Nephron (organoid): ENCODE results near the gene HACD2.
A peak's percentile ranks its signal among the peaks of the same experiment; 100 is the strongest.

Source experiments
- H3K27ac Mint-ChIP-seq, 3 experiments: 2 replicates each; pipeline ENCODE4 v1.8.0; 2020; ENCODE audit warnings: mixed read lengths in 3 of 3, mild to moderate bottlenecking in 2 of 3, moderate library complexity in 1 of 3
- H3K27me3 Mint-ChIP-seq: 2 replicates; pipeline ENCODE4 v1.8.0; 2021; ENCODE audit warnings: low read depth, mild to moderate bottlenecking, moderate library complexity, mixed read lengths
- H3K36me3 Mint-ChIP-seq: 2 replicates; pipeline ENCODE4 v1.8.0; 2020; ENCODE audit warnings: low read depth, mixed read lengths
- H3K4me1 Mint-ChIP-seq: 2 replicates; pipeline ENCODE4 v1.8.0; 2020; ENCODE audit warnings: mixed read lengths
- H3K4me3 Mint-ChIP-seq, 3 experiments: 2 replicates each; pipeline ENCODE4 v1.8.0; 2020; ENCODE audit warnings: mild to moderate bottlenecking in 3 of 3, mixed read lengths in 3 of 3, moderate library complexity in 2 of 3
- H3K9me3 Mint-ChIP-seq: 2 replicates; pipeline ENCODE4 v1.8.0; 2020; ENCODE audit warnings: mixed read lengths
- TF ChIP-seq, protein P1 (sequence below), 3 experiments: fragments of 200-600 bp; sonication (generic); IDR thresholded peaks; one replicate each; pipeline ENCODE4 v1.5.0; 2021; ENCODE audit warnings: antibody characterized with exemption in 3 of 3; ENCODE audit not compliant: unreplicated experiment in 3 of 3

HACD2 gene, protein sequence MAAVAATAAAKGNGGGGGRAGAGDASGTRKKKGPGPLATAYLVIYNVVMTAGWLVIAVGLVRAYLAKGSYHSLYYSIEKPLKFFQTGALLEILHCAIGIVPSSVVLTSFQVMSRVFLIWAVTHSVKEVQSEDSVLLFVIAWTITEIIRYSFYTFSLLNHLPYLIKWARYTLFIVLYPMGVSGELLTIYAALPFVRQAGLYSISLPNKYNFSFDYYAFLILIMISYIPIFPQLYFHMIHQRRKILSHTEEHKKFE

DNA sequence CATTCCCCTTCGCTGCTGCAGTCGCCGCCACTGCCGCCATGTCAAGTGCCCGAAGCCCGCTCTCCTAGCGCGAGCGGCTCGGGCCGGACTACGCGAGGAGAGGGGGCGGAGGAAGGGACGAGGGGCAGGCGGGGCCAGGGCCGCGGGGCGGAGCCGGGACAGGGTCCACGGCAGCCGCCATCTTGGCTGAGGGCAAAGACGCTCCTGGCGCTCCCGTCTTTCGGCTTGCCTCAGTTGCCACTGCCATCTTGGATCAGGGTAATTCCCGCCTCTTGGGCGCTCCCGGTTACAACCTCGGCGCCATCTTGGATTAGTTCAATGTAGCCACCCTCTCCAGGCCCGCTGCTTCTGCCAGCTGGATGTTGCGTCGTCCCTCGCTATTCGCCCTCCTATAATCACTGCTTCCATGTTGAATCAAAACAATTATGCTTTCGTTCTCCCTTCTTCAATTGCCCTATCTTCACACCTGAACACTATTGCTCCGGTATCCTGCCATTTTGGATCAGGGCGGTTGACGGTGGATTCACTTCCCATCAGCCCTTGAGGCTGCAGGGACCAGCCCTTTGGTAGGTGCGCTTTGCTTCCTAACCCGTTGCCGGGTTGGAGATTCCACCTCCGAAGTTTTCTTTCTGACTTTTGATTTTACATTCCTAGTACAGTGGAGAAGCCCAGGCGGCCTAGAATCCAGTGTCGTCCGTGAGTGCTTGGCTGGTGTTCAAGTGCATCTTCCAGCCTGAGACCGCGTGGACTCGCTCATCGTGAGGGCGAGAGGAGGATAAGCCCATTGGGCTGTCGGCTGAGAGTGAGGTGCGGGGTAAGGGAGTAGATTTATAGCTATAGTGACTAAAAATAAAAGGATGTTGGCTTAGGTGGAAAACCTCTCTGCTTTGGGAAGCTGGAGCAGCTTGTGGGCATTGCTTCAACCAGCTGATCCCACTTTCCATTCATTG, at the start of gene HACD2:
Gene HACD2, minus strand, starts transcription at position 66 of the 950 bp plus-strand sequence. Its CDS starts 26 bp downstream, at position 40.
- TF ChIP-seq, protein P1, sequence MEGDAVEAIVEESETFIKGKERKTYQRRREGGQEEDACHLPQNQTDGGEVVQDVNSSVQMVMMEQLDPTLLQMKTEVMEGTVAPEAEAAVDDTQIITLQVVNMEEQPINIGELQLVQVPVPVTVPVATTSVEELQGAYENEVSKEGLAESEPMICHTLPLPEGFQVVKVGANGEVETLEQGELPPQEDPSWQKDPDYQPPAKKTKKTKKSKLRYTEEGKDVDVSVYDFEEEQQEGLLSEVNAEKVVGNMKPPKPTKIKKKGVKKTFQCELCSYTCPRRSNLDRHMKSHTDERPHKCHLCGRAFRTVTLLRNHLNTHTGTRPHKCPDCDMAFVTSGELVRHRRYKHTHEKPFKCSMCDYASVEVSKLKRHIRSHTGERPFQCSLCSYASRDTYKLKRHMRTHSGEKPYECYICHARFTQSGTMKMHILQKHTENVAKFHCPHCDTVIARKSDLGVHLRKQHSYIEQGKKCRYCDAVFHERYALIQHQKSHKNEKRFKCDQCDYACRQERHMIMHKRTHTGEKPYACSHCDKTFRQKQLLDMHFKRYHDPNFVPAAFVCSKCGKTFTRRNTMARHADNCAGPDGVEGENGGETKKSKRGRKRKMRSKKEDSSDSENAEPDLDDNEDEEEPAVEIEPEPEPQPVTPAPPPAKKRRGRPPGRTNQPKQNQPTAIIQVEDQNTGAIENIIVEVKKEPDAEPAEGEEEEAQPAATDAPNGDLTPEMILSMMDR (IDR thresholded peaks at IDR 0.05; ENCODE audit: unreplicated experiment in 3 of 3): no peak
- peaks cover 2% of the 10 kb centered on the region for H3K9me3 Mint-ChIP-seq
- peak within 1 kb of the TSS in 2 of 3 experiments; percentile 93 to 96 for H3K4me3 Mint-ChIP-seq
- peak within 1 kb of the TSS; percentile 46 to 86 (median 74) for H3K27ac Mint-ChIP-seq
- no peaks in the 10 kb centered on the region for H3K27me3 Mint-ChIP-seq
- peaks cover 18% of the 10 kb centered on the region for H3K4me1 Mint-ChIP-seq
- H3K36me3 Mint-ChIP-seq: peaks cover 30% of the 10 kb centered on the region

DNA sequence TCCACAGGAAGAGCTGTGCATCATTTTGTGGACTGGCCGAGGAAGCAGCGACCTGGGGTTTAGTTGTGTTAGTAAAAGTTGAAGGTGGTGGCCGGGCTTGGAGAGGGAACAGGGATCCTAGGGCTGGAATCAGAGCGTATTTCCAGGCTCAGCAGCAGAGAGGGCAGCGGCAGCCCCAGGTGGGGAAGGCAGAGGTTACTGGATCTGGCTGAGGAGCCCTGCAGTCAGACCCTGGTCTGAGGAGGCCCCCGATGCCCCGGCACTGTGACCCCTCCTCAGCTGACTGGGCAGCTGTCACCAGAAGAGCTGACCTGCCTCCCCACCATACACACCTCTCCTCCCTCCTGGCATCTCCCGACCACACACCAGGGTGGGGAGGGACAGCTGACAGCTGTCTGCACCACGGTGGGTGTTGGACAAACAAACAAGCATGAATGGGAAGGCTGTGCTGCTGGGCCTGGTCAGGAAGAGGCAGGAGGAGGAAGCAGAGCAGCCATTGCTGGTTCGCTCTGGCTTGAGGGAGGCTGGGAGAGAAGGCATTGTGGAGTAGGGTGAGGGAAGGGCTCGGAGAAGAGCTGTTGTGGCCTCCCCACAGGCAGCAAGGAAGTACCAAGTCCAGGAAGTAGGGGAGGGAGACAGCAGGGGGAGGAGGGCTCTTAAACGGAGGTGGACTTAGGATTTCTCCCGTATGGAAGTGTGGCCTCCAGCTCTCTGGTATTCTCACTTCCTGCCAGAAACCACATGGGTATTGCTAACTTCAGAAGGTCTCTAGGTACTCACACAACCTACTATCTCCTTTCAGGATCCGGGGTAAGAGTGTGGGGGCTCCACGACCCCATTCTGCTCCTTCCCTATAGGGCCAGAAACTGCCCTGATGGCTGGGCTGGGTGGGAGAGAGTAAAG, 49.5 kb upstream of the HACD2 start:
- TF ChIP-seq, protein P1 (IDR thresholded peaks at IDR 0.05; ENCODE audit: unreplicated experiment in 3 of 3): no peak
- Mint-ChIP-seq H3K27me3 (no peaks in the 10 kb centered on the region), H3K4me3 (peak overlapping the region; percentile 33 to 46 (median 34)), H3K36me3 (peaks cover 30% of the 10 kb centered on the region), H3K27ac (peak overlapping the region; percentile 96 to 99 (median 98)), H3K4me1 (peaks cover 57% of the 10 kb centered on the region), H3K9me3 (no peaks in the 10 kb centered on the region)

DNA sequence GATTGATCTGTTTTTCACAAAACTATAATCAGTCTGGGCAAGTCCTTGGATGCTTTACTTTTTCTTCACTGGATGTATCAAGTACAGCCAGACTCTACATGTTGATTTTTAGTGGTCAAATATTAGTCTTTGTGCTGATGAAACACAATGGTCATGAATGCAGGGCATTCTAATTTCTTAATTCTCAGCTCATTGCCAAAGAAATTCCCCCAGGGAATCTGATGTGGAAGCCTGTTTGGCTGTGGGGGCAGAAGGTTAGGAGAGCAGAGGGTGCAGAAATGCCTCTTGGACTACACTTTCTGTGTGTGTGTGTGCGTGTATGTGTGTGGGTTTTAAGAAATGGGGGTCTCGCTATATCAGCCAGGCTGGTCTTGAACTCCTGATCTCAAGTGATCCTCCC, 48.7 kb upstream of the HACD2 start:
- Mint-ChIP-seq H3K36me3 (peaks cover 35% of the 10 kb centered on the region), H3K4me1 (peaks cover 52% of the 10 kb centered on the region), H3K27ac (peak overlapping the region; percentile 96 to 99 (median 98)), H3K4me3 (no peak overlapping the region), H3K27me3 (no peaks in the 10 kb centered on the region), H3K9me3 (no peaks in the 10 kb centered on the region)
- TF ChIP-seq, protein P1 (IDR thresholded peaks at IDR 0.05; ENCODE audit: unreplicated experiment in 3 of 3): no peak

DNA sequence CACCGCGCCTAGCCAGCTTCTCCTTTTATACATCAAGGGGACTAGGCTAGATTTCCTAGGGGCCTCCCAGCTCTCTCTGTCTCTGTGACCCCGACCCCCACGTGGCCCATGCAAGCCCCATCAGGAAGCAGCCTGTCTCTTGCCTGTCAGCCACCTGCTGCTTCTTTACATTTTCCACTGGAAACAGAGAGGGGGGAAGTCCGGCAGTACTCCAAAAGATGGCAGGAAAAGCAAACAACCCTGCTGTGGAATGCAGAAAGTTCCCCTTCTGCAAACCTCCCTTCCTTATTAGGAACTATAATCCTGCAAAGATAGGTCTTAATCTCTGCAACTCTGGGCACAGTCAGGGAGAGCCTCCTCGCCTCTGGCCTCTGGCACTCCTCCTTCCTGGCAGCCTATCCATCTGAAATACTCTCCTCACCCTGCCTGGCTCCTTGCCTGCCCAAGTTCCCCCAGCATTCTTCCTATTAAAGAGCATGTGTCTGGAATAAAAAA, 47.4 kb upstream of the HACD2 start:
- Mint-ChIP-seq H3K9me3 (no peaks in the 10 kb centered on the region), H3K27me3 (no peaks in the 10 kb centered on the region), H3K36me3 (peaks cover 49% of the 10 kb centered on the region), H3K4me3 (peak overlapping the region; percentile 14 to 38 (median 35)), H3K27ac (peak overlapping the region; percentile 95 to 98 (median 97)), H3K4me1 (peaks cover 48% of the 10 kb centered on the region)
- TF ChIP-seq, protein P1 (IDR thresholded peaks at IDR 0.05; ENCODE audit: unreplicated experiment in 3 of 3): no peak

DNA sequence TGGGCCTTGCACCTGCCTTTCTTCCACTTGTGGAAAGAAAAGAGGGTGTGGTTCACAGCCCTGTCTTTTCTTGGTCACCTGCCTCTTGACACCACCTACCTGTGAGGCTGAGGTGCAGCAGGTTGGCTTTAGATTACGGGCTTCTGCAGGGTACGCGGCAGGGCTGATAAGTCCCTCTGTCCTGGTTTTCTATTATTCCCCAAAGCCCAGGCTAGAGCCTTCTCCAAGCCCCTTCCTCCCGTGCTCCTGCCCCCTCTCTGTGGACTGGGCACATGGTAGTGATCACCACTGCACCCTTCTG, 44.8 kb upstream of the HACD2 start:
- Mint-ChIP-seq H3K27ac (no peak overlapping the region), H3K4me3 (no peak overlapping the region), H3K27me3 (no peaks in the 10 kb centered on the region), H3K9me3 (no peaks in the 10 kb centered on the region), H3K36me3 (peaks cover 62% of the 10 kb centered on the region), H3K4me1 (peaks cover 25% of the 10 kb centered on the region)
- TF ChIP-seq, protein P1 (IDR thresholded peaks at IDR 0.05; ENCODE audit: unreplicated experiment in 3 of 3): no peak
